Measurements from ENCODE around the gene KIF20B.

The KIF20B gene

GRCh38 chr10:89710753-89711152 is 9.4 kb downstream of the KIF20B start:
- no peak for DNase-seq (ENCODE audit: low read depth)
- no peak overlapping the region for H3K4me3 ChIP-seq (ENCODE audit: low read depth, low read length)
- no peak for TF ChIP-seq CTCF (IDR thresholded peaks at IDR 0.05; ENCODE audit: low read depth, low read length, missing control alignments)
- in situ Hi-C loops (cut with HindIII; ENCODE audit: low sequenced_read_pairs): no loop called here

- no peak for TF ChIP-seq CTCF (IDR thresholded peaks at IDR 0.05; ENCODE audit: low read depth, low read length, missing control alignments)
- DNase-seq (ENCODE audit: low read depth): no peak
- in situ Hi-C loops (cut with HindIII; ENCODE audit: low sequenced_read_pairs): no loop called here
- H3K4me3 ChIP-seq (ENCODE audit: low read depth, low read length): no peak overlapping the region
These were observed 33.2 kb downstream of the KIF20B start for GRCh38 chr10:89734616-89735015.

GRCh38 chr10:89738551-89739209 is 37.3 kb downstream of the KIF20B start:
- in situ Hi-C loops (cut with HindIII; ENCODE audit: low sequenced_read_pairs): no loop called here
- H3K4me3 ChIP-seq (ENCODE audit: low read depth, low read length): no peak overlapping the region
- no peak for TF ChIP-seq CTCF (IDR thresholded peaks at IDR 0.05; ENCODE audit: low read depth, low read length, missing control alignments)
- no peak for DNase-seq (ENCODE audit: low read depth)

GRCh38 chr10:89741126-89741762 is 39.9 kb downstream of the KIF20B start:
- TF ChIP-seq CTCF (IDR thresholded peaks at IDR 0.05; ENCODE audit: low read depth, low read length, missing control alignments): no peak
- H3K4me3 ChIP-seq (ENCODE audit: low read depth, low read length): no peak overlapping the region
- no peak for DNase-seq (ENCODE audit: low read depth)
- in situ Hi-C loops (cut with HindIII; ENCODE audit: low sequenced_read_pairs): no loop called here

- TF ChIP-seq CTCF (IDR thresholded peaks at IDR 0.05; ENCODE audit: low read depth, low read length, missing control alignments): no peak
- in situ Hi-C loops (cut with HindIII; ENCODE audit: low sequenced_read_pairs): no loop called here
- no peak overlapping the region for H3K4me3 ChIP-seq (ENCODE audit: low read depth, low read length)
- peak; percentile 6 for DNase-seq (ENCODE audit: low read depth)
These were observed 42.6 kb downstream of the KIF20B start for GRCh38 chr10:89744026-89744425.

- no peak for TF ChIP-seq CTCF (IDR thresholded peaks at IDR 0.05; ENCODE audit: low read depth, low read length, missing control alignments)
- H3K4me3 ChIP-seq (ENCODE audit: low read depth, low read length): no peak overlapping the region
- DNase-seq (ENCODE audit: low read depth): no peak
- in situ Hi-C loops (cut with HindIII; ENCODE audit: low sequenced_read_pairs): no loop called here
These were observed 44.5 kb downstream of the KIF20B start for GRCh38 chr10:89745903-89746302.

Measured in astrocyte of the cerebellum (primary cell).